GM12865 (cell line): Measurements from ENCODE around the gene DCTN5.

ENCODE experiments used
- DNase-seq: peaks from one replicate; pipeline ENCODE4 v3.0.0; 2010; ENCODE audit warnings: low read depth
- H3K4me3 ChIP-seq: 2 replicates; pipeline ENCODE4 v1.5.1; 2011; ENCODE audit warnings: mild to moderate bottlenecking, low read depth, low read length, control low read depth
- CTCF ChIP-seq: IDR thresholded peaks from 2 replicates; pipeline ENCODE4 v1.5.1; 2011; ENCODE audit warnings: low read length, control low read depth, low read depth, inconsistent platforms; ENCODE audit not compliant: insufficient read depth; ENCODE audit errors: missing control alignments

The DCTN5 gene

DNA sequence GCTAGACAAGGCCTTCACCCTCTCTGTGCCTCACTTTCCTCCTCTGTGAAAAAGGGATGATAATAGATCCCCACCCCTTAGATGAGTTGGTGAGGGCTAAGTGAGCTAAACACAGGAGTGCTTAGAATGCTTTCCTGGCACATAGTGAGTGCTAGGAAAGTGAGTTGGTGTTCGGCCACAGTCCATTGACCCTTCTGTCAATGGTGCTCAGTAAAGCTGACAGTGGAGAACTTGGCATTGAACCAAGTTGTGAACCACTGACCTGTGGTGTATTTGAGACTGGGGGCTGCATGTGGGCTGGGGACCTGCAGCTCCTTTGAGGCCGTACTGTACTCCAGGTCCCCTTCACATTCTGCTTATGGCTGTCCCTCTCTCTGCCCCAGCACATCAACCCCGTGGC is 42.2 kb downstream of the DCTN5 start:
- H3K4me3 ChIP-seq, result no peak overlapping the region
- DNase-seq, result no peak
- no peak for TF ChIP-seq CTCF

GRCh38 chr16:23687034-23687808 is 46.0 kb downstream of the DCTN5 start:
- DNase-seq, result no peak
- no peak for TF ChIP-seq CTCF
- H3K4me3 ChIP-seq, result no peak overlapping the region

GRCh38 chr16:23689442-23690187 is 48.3 kb downstream of the DCTN5 start:
- no peak overlapping the region for H3K4me3 ChIP-seq
- TF ChIP-seq CTCF, result no peak
- no peak for DNase-seq

- DNase-seq, result no peak
- TF ChIP-seq CTCF, result no peak
- H3K4me3 ChIP-seq, result no peak overlapping the region
Observed at GRCh38 chr16:23690771-23691482, 49.7 kb downstream of the DCTN5 start.

GRCh38 chr16:23691483-23692189 is 50.4 kb downstream of the DCTN5 start:
- no peak for TF ChIP-seq CTCF
- H3K4me3 ChIP-seq, result no peak overlapping the region
- no peak for DNase-seq

DNA sequence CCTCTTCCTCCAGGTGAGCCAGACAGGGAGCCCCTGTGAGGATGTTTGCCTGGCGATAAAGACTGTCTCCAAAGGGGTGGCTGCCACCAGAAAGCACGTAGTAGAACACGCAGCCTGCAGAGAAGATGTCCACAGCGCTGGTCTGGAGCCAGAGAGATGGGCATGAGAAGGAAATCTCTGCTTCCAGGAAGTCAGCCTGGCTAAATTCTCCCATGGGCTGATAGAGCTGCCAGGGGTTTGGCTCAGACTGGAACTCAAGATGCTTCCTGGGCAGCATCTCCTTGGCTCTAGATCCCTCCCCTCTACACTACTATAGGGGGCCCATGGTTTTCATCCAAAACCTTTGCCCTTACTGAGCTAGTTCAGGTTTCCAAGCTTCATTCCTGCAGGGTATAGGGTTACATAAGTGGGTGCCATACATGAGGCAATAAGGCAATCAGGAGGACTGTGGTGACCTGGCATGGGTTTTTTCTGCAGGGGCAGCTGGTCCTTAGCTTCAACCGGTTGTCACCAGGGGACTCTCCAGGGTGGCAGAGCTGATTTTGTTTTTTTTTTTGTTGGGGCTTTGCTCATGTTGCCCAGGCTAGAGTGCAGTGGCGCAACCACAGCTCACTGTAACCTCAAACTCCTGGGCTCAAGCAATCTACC is 51.0 kb downstream of the DCTN5 start:
- DNase-seq, result no peak
- TF ChIP-seq CTCF, result no peak
- no peak overlapping the region for H3K4me3 ChIP-seq
